ENCODE results near the gene GAGE12H.
"Not testable (repeated sequence)": the region's sequence is repeated elsewhere in the genome, so short reads cannot be mapped to it uniquely, and the experiment has no call there.

The GAGE12H gene

GRCh38 chrX:49579649-49580048 is at the start of gene GAGE12H:
Gene GAGE12H, plus strand, starts transcription at chrX:49579949. Its CDS starts 1,155 bp downstream, at chrX:49581104.
- H3K27me3 ChIP-seq; H3K4me2 ChIP-seq; H3K4me1 ChIP-seq; H3K9me3 ChIP-seq (replicated peaks in 1 of 11); H3K9ac ChIP-seq; H3K36me3 ChIP-seq; H4K20me1 ChIP-seq; H3K27ac ChIP-seq; H3K4me3 ChIP-seq: not testable (repeated sequence)

GRCh38 chrX:49531877-49532276 is 47.9 kb upstream of the GAGE12H start, which contains the start of gene GAGE12C:
Gene GAGE12C, plus strand, starts transcription at chrX:49532177. Its CDS starts 1,155 bp downstream, at chrX:49533332.
- not testable (repeated sequence) for H3K36me3 ChIP-seq; H3K27ac ChIP-seq; H3K9ac ChIP-seq; H3K4me1 ChIP-seq; H3K4me2 ChIP-seq; H3K9me3 ChIP-seq (replicated peaks in 1 of 11); H4K20me1 ChIP-seq; H3K27me3 ChIP-seq; H3K4me3 ChIP-seq

DNA sequence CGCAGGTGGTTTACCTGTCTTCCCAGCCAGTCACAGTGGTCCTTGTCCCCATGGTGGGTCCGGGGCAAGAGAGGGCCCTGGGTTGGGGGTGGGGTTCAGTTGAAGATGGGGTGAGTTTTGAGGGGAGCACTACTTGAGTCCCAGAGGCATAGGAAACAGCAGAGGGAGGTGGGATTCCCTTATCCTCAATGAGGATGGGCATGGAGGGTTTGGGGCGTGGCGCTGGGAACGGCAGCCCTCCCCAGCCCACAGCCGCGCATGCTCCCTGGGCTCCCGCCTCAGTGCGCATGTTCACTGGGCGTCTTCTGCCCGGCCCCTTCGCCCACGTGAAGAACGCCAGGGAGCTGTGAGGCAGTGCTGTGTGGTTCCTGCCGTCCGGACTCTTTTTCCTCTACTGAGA is 38.3 kb upstream of the GAGE12H start, which contains the start of gene GAGE12D:
GAGE12D (plus strand) TSS at position 301 of the 400 bp plus-strand sequence. CDS start 1,155 bp downstream, outside the sequence.
- not testable (repeated sequence) for H3K4me2 ChIP-seq; H3K4me1 ChIP-seq; H4K20me1 ChIP-seq; H3K36me3 ChIP-seq; H3K27ac ChIP-seq; H3K4me3 ChIP-seq; H3K9ac ChIP-seq; H3K27me3 ChIP-seq; H3K9me3 ChIP-seq (replicated peaks in 1 of 11)

GRCh38 chrX:49550989-49551388 is 28.8 kb upstream of the GAGE12H start, which contains the start of gene GAGE12E:
Gene GAGE12E, plus strand, starts transcription at chrX:49551289. Its CDS starts 1,155 bp downstream, at chrX:49552444.
- not testable (repeated sequence) for H3K4me1 ChIP-seq; H3K27ac ChIP-seq; H4K20me1 ChIP-seq; H3K27me3 ChIP-seq; H3K36me3 ChIP-seq; H3K4me2 ChIP-seq; H3K9me3 ChIP-seq (replicated peaks in 1 of 11); H3K9ac ChIP-seq; H3K4me3 ChIP-seq

DNA sequence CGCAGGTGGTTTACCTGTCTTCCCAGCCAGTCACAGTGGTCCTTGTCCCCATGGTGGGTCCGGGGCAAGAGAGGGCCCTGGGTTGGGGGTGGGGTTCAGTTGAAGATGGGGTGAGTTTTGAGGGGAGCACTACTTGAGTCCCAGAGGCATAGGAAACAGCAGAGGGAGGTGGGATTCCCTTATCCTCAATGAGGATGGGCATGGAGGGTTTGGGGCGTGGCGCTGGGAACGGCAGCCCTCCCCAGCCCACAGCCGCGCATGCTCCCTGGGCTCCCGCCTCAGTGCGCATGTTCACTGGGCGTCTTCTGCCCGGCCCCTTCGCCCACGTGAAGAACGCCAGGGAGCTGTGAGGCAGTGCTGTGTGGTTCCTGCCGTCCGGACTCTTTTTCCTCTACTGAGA is 19.2 kb upstream of the GAGE12H start, which contains the start of gene GAGE12F:
GAGE12F (plus strand) TSS at position 301 of the 400 bp plus-strand sequence. CDS start 1,155 bp downstream, outside the sequence.
- not testable (repeated sequence) for H3K9ac ChIP-seq; H3K27me3 ChIP-seq; H3K4me3 ChIP-seq; H4K20me1 ChIP-seq; H3K4me2 ChIP-seq; H3K27ac ChIP-seq; H3K36me3 ChIP-seq; H3K4me1 ChIP-seq; H3K9me3 ChIP-seq (replicated peaks in 1 of 11)

- H3K9me3 ChIP-seq (replicated peaks in 1 of 11); H3K9ac ChIP-seq; H3K4me2 ChIP-seq; H3K36me3 ChIP-seq; H3K4me3 ChIP-seq; H3K4me1 ChIP-seq; H3K27ac ChIP-seq; H4K20me1 ChIP-seq; H3K27me3 ChIP-seq: not testable (repeated sequence)
These were observed 11.0 kb upstream of the GAGE12H start for GRCh38 chrX:49568728-49569127.

DNA sequence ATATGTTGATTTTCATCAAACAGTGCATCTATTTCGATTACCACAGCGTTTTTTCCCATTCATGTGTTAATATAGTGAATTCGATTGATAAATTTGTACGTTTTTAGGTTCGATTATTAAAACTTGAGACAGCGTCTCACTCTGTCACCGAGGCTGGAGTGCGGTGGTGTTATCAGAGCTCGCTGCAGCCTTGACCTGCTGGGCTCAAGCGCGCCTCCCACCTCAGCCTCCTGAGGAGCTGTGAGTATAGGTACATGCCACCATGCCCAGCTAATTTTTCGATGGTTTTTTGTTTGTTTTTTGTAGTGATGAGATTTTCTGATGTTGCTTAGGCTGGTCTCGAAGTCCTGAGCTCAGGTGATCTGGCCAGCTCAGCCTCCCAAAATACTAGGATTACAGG is 10.6 kb upstream of the GAGE12H start:
- not testable (repeated sequence) for H3K27ac ChIP-seq; H3K9ac ChIP-seq; H3K4me3 ChIP-seq; H4K20me1 ChIP-seq; H3K27me3 ChIP-seq; H3K4me2 ChIP-seq; H3K9me3 ChIP-seq (replicated peaks in 1 of 11); H3K36me3 ChIP-seq; H3K4me1 ChIP-seq

GRCh38 chrX:49570100-49570499 is 9.6 kb upstream of the GAGE12H start, which contains the start of gene GAGE12G:
Gene GAGE12G, plus strand, starts transcription at chrX:49570400. Its CDS starts 1,155 bp downstream, at chrX:49571555.
- H3K36me3 ChIP-seq; H3K4me2 ChIP-seq; H3K27ac ChIP-seq; H3K27me3 ChIP-seq; H3K4me1 ChIP-seq; H4K20me1 ChIP-seq; H3K9me3 ChIP-seq (replicated peaks in 1 of 11); H3K4me3 ChIP-seq; H3K9ac ChIP-seq: not testable (repeated sequence)

GRCh38 chrX:49589196-49589595 is 9.4 kb downstream of the GAGE12H start, which contains the start of gene GAGE2A:
Gene GAGE2A, plus strand, starts transcription at chrX:49589496. Its CDS starts 1,155 bp downstream, at chrX:49590651.
- H3K9me3 ChIP-seq (replicated peaks in 1 of 11); H3K4me3 ChIP-seq; H3K27ac ChIP-seq; H3K4me1 ChIP-seq; H3K9ac ChIP-seq; H3K4me2 ChIP-seq; H3K36me3 ChIP-seq; H3K27me3 ChIP-seq; H4K20me1 ChIP-seq: not testable (repeated sequence)

- not testable (repeated sequence) for H3K9ac ChIP-seq; H3K9me3 ChIP-seq (replicated peaks in 1 of 11); H3K4me2 ChIP-seq; H3K4me1 ChIP-seq; H3K27me3 ChIP-seq; H3K36me3 ChIP-seq; H4K20me1 ChIP-seq; H3K4me3 ChIP-seq; H3K27ac ChIP-seq
These were observed 10.2 kb downstream of the GAGE12H start for GRCh38 chrX:49589769-49590478.

DNA sequence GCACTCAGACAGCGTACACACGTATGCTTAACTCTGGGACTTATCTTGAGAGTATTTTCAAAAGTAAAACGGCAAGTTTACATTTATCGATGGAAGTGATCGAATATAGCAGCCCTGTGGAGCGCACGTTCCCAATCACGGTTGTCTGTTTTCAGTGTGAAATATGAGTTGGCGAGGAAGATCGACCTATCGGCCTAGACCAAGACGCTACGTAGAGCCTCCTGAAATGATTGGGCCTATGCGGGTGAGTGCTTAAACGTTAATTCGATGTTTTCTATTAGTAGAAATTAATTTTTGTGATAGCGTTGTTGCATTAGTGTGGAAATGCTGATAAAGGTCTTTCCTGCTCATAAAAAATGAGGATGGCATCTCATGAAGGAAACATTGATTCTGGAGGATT is 10.7 kb downstream of the GAGE12H start:
- not testable (repeated sequence) for H3K9ac ChIP-seq; H4K20me1 ChIP-seq; H3K4me3 ChIP-seq; H3K36me3 ChIP-seq; H3K27ac ChIP-seq; H3K9me3 ChIP-seq (replicated peaks in 1 of 11); H3K4me1 ChIP-seq; H3K27me3 ChIP-seq; H3K4me2 ChIP-seq

DNA sequence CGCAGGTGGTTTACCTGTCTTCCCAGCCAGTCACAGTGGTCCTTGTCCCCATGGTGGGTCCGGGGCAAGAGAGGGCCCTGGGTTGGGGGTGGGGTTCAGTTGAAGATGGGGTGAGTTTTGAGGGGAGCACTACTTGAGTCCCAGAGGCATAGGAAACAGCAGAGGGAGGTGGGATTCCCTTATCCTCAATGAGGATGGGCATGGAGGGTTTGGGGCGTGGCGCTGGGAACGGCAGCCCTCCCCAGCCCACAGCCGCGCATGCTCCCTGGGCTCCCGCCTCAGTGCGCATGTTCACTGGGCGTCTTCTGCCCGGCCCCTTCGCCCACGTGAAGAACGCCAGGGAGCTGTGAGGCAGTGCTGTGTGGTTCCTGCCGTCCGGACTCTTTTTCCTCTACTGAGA is 19.0 kb downstream of the GAGE12H start, which contains the start of gene GAGE1:
GAGE1 (plus strand) TSS at position 301 of the 400 bp plus-strand sequence. CDS start 1,155 bp downstream, outside the sequence.
- not testable (repeated sequence) for H3K9me3 ChIP-seq (replicated peaks in 1 of 11); H3K27me3 ChIP-seq; H3K36me3 ChIP-seq; H3K4me3 ChIP-seq; H3K27ac ChIP-seq; H3K4me2 ChIP-seq; H3K9ac ChIP-seq; H4K20me1 ChIP-seq; H3K4me1 ChIP-seq
